Measurements from ENCODE around the gene FYB2. TPM values are rescaled to one million over a fixed set of nuclear protein-coding genes. Genes with fewer than 3 reads are reported as not detected.

The FYB2 gene
- total RNA-seq = not detected in 2 replicates

GRCh38 chr1:56819387-56819899 is at the start of gene FYB2:
FYB2 (minus strand) TSS chr1:56819404; CDS start chr1:56819290, 114 bp downstream.

GRCh38 chr1:56854521-56855099 is 35.4 kb upstream of the FYB2 start, which contains the start of gene C8A:
C8A (plus strand) TSS chr1:56854797; CDS start chr1:56854902, 105 bp downstream.

Other genes starting within 250 kb of the FYB2 start
- gene PLPP3, start 239.8 kb downstream of the FYB2 start, total RNA-seq = 4.8 and 4.9 TPM in 2 replicates
- gene PRKAA2, start 174.1 kb downstream of the FYB2 start, total RNA-seq = under 0.01 and 0.53 TPM in 2 replicates
- not detected in 2 replicates for gene C8A, start 35.4 kb upstream of the FYB2 start, total RNA-seq
- gene C8B, start 146.6 kb upstream of the FYB2 start, total RNA-seq = not detected in 2 replicates

Measured in myometrial cell (primary cell).